ENCODE data around the gene ADGRV1. TPM values are rescaled to one million over a fixed set of nuclear protein-coding genes. Genes with fewer than 3 reads are reported as not detected.
"Not testable (repeated sequence)": the region's sequence is repeated elsewhere in the genome, so short reads cannot be mapped to it uniquely, and the experiment has no call there.

Gene ADGRV1
- total and polyA plus RNA-seq, 9 of the 15 experiments (the other 6 are each of a cell fraction or from before 2014, with no cell fraction given) = 21.7 to 156 (median 58.2) TPM

GRCh38 chr5:91038180-91038808 lies 479.7 kb downstream of the ADGRV1 start (continued):
- no peak for TF ChIP-seq TEAD2 (tag; IDR thresholded peaks at IDR 0.05)
- no peak for TF ChIP-seq HDAC8 (tag; IDR thresholded peaks at IDR 0.05)
- TF ChIP-seq ZNF232 (CRISPR knock-in tag; IDR thresholded peaks at IDR 0.05) = no peak
- no peak for TF ChIP-seq MCM5 (IDR thresholded peaks at IDR 0.05; ENCODE audit: low read depth)

GRCh38 chr5:91041132-91041531 lies 482.5 kb downstream of the ADGRV1 start:
- in situ Hi-C loops (cut with MboI); FAIRE-seq: not testable (repeated sequence)

More at GRCh38 chr5:91041132-91041531, 482.5 kb downstream of the ADGRV1 start:
- H3K4me3 ChIP-seq; H3K4me2 ChIP-seq (ENCODE audit: insufficient read depth, low read length); H3K9me3 ChIP-seq (replicated peaks; ENCODE audit: control insufficient read depth, insufficient read depth, low read depth, low read length); H3K36me3 ChIP-seq (ENCODE audit: control insufficient read depth, insufficient read depth, low read length); H3K4me1 ChIP-seq (replicated peaks in 1 of 2; ENCODE audit: control insufficient read depth in 2 of 2, insufficient read depth in 2 of 2, low read length in 2 of 2); intact Hi-C loops (cut with micrococcal nuclease); H3K9me1 ChIP-seq (ENCODE audit: control insufficient read depth, insufficient read depth, low read length); H3K27ac ChIP-seq (ENCODE audit: extremely low read depth, low read depth, low read length); H3K27me3 ChIP-seq (ENCODE audit: control insufficient read depth in 2 of 2, insufficient read depth in 2 of 2, low read length in 2 of 2); H2AFZ ChIP-seq (ENCODE audit: low read depth, low read length); H4K20me1 ChIP-seq (replicated peaks; ENCODE audit: control insufficient read depth, insufficient read depth, low read length); POLR2A ChIA-PET; CTCF ChIA-PET (ENCODE audit: low intra/inter-chr PET ratio); H3K79me2 ChIP-seq (ENCODE audit: control insufficient read depth, insufficient read depth, low read length); DNase-seq (ENCODE audit: extremely low read depth in 1 of 4, low spot score in 3 of 4); ATAC-seq; H3K9ac ChIP-seq (ENCODE audit: insufficient read depth in 1 of 2, low read depth in 2 of 2, low read length in 2 of 2); BruUV-seq (replicated peaks): not testable (repeated sequence)
- TF ChIP-seq BCOR (IDR thresholded peaks at IDR 0.05) = peak; percentile 61
- WGBS (ENCODE audit: insufficient coverage, low coverage, missing lambda C conversion rate) = 71% methylated on average over 1 of the region's 1 CpG

All from K562 (cell line).